A549 (cell line): ENCODE data around the gene VPS54. TPM values are rescaled to one million over a fixed set of nuclear protein-coding genes. Genes with fewer than 3 reads are reported as not detected.
A peak's percentile ranks its signal among the peaks of the same experiment; 100 is the strongest.

ENCODE experiments used
- ATAC-seq, 2 experiments: fragments of 200-7000 bp in 1 of 2; fragments of >200 bp in 1 of 2; cut with Nextera tagmentation in 1 of 2; cut with Tn5 transposase in 1 of 2; 3 replicates each; pipeline versions ENCODE4 v1.8.0 to v1.9.1; 2018 to 2020; ENCODE audit warnings: mild to moderate bottlenecking in 1 of 2, moderate library complexity in 1 of 2
- CTCF ChIA-PET: fragments of 300-600 bp; sonication (Branson Sonifier 250); formaldehyde crosslinking; extraction: SDS; loops from one replicate; lab custom pipeline; 2021; ENCODE audit warnings: antibody characterized with exemption, inconsistent platforms; lab: Yijun Ruan, JAX
- POLR2A ChIA-PET: fragments of 350-600 bp; formaldehyde crosslinking; extraction: SDS; loops from one replicate; lab custom pipeline; 2021; ENCODE audit warnings: antibody characterized with exemption, inconsistent platforms; lab: Yijun Ruan, JAX
- DNase-seq, 2 experiments: peaks; one replicate each; pipeline versions ENCODE4 v3.0.0 to v3.0.0-alpha.2; 2011 to 2016; ENCODE audit warnings: low read depth in 1 of 2, low spot score in 1 of 2
- FAIRE-seq: peaks from 2 replicates; lab custom pipeline; 2011; peaks lifted over from hg19 to GRCh38; lab: Jason Lieb, UNC
- H3K27ac ChIP-seq, 2 experiments: fragments of >200 bp; sonication (Bioruptor Twin); formaldehyde crosslinking; 3 replicates each; pipeline ENCODE4 v1.5.1; 2016 to 2017
- H3K4me1 ChIP-seq: fragments of >200 bp; sonication (Bioruptor Twin); formaldehyde crosslinking; 3 replicates; pipeline ENCODE4 v1.6.1; 2016
- H3K4me2 ChIP-seq: fragments of >200 bp; sonication (Bioruptor Twin); formaldehyde crosslinking; 3 replicates; pipeline ENCODE4 v1.6.1; 2016
- H3K4me3 ChIP-seq: fragments of >200 bp; sonication (Bioruptor Twin); formaldehyde crosslinking; 3 replicates; pipeline ENCODE4 v1.5.1; 2016
- H3K9me3 ChIP-seq: fragments of >200 bp; sonication (Bioruptor Twin); formaldehyde crosslinking; 3 replicates; pipeline ENCODE4 v1.6.1; 2016
- CBX2 ChIP-seq: fragments of 200-600 bp; sonication (generic); IDR thresholded peaks from 2 replicates; pipeline ENCODE4 v1.6.1; 2016; ENCODE audit warnings: low read depth, mild to moderate bottlenecking, borderline replicate concordance
- CHD4 ChIP-seq: fragments of 200-600 bp; sonication (generic); IDR thresholded peaks from 2 replicates; pipeline ENCODE4 v1.6.1; 2016; ENCODE audit warnings: antibody characterized with exemption, mild to moderate bottlenecking, borderline replicate concordance
- FOXS1 ChIP-seq: fragments of 250-450 bp; sonication (Bioruptor Pico); IDR thresholded peaks from 2 replicates; pipeline ENCODE4 v1.5.0; 2020; ENCODE audit warnings: mild to moderate bottlenecking, moderate library complexity
- HDAC2 ChIP-seq: fragments of 200-600 bp; sonication (generic); IDR thresholded peaks from 2 replicates; pipeline ENCODE4 v1.6.1; 2016
- HEYL ChIP-seq: fragments of 250-450 bp; sonication (Bioruptor Pico); IDR thresholded peaks from 2 replicates; pipeline ENCODE4 v1.8.0; 2021; ENCODE audit warnings: mild to moderate bottlenecking, moderate library complexity
- JUN ChIP-seq, 2 experiments: fragments of >200 bp; sonication (Bioruptor Twin); formaldehyde crosslinking; IDR thresholded peaks; 2 replicates in 1 of 2; 3 replicates in 1 of 2; pipeline ENCODE4 v1.6.1; 2016 to 2017
- JUNB ChIP-seq: fragments of >200 bp; sonication (Bioruptor Twin); formaldehyde crosslinking; IDR thresholded peaks from 2 replicates; pipeline ENCODE4 v1.6.1; 2016
- KDM1A ChIP-seq: fragments of 200-600 bp; sonication (generic); IDR thresholded peaks from 2 replicates; pipeline ENCODE4 v1.6.1; 2016; ENCODE audit warnings: low read depth, mild to moderate bottlenecking
- KDM5A ChIP-seq: fragments of 200-600 bp; sonication (generic); IDR thresholded peaks from 2 replicates; pipeline ENCODE4 v1.6.1; 2016; ENCODE audit warnings: antibody characterized with exemption, mild to moderate bottlenecking
- MAFK ChIP-seq: fragments of 450-650 bp; IDR thresholded peaks from 2 replicates; pipeline ENCODE4 v1.6.1; 2014; ENCODE audit not compliant: partially characterized antibody
- NFE2L2 ChIP-seq: fragments of 150-350 bp; conservative IDR thresholded peaks from 2 replicates; pipeline ENCODE4 v1.6.1; 2014; ENCODE audit warnings: low read length
- NPAS2 ChIP-seq: fragments of 250-450 bp; sonication (Bioruptor Pico); IDR thresholded peaks from 2 replicates; pipeline ENCODE4 v1.8.0; 2022; ENCODE audit warnings: mild to moderate bottlenecking, moderate library complexity, borderline replicate concordance
- NR3C1 ChIP-seq: fragments of >200 bp; sonication (Bioruptor Twin); formaldehyde crosslinking; IDR thresholded peaks from 3 replicates; pipeline ENCODE4 v1.6.1; 2017
- PHF8 ChIP-seq: fragments of 200-600 bp; sonication (generic); IDR thresholded peaks from 2 replicates; pipeline ENCODE4 v1.6.1; 2016; ENCODE audit warnings: low read depth, mild to moderate bottlenecking, antibody characterized with exemption, moderate library complexity, borderline replicate concordance
- RAD21 ChIP-seq, 2 experiments: fragments of >200 bp in 1 of 2; sonication (Bioruptor Twin) in 1 of 2; formaldehyde crosslinking in 1 of 2; IDR thresholded peaks in 1 of 2; conservative IDR thresholded peaks in 1 of 2; 2 replicates in 1 of 2; 3 replicates in 1 of 2; pipeline ENCODE4 v1.6.1; 2012 to 2018; ENCODE audit warnings: inconsistent platforms in 1 of 2
- RARB ChIP-seq: fragments of 250-450 bp; sonication (Bioruptor Pico); IDR thresholded peaks from 2 replicates; pipeline ENCODE4 v1.8.0; 2021; ENCODE audit warnings: mild to moderate bottlenecking, moderate library complexity
- RCOR1 ChIP-seq: fragments of 150-350 bp; IDR thresholded peaks from 2 replicates; pipeline ENCODE4 v1.6.1; 2014; ENCODE audit warnings: antibody characterized with exemption, low read length, low read depth
- RFX5 ChIP-seq: fragments of 450-650 bp; IDR thresholded peaks from 2 replicates; pipeline ENCODE4 v1.7.1; 2014; ENCODE audit warnings: antibody characterized with exemption, mild to moderate bottlenecking, moderate library complexity
- RNF2 ChIP-seq: fragments of 200-600 bp; sonication (generic); IDR thresholded peaks from 2 replicates; pipeline ENCODE4 v1.6.1; 2016; ENCODE audit warnings: low read depth, mild to moderate bottlenecking, antibody characterized with exemption, moderate library complexity, borderline replicate concordance
- SMC3 ChIP-seq: fragments of >200 bp; sonication (Bioruptor Twin); formaldehyde crosslinking; IDR thresholded peaks from 3 replicates; pipeline ENCODE4 v1.6.1; 2018; ENCODE audit warnings: inconsistent platforms
- SREBF2 ChIP-seq: fragments of 450-650 bp; IDR thresholded peaks from 2 replicates; pipeline ENCODE4 v1.6.1; 2014; ENCODE audit warnings: mild to moderate bottlenecking, moderate library complexity
- TFCP2L1 ChIP-seq: fragments of 250-450 bp; sonication (Bioruptor Pico); IDR thresholded peaks from 2 replicates; pipeline ENCODE4 v1.5.0; 2021; ENCODE audit warnings: mild to moderate bottlenecking
- WGBS: methylation state at CpG from one replicate; pipeline ENCODE4 v1.1.6; 2017; ENCODE audit errors: missing lambda C conversion rate; 5-methylcytosine and 5-hydroxymethylcytosine counted together
- polyA plus RNA-seq, 4 experiments: library from polyadenylated mRNA; depleted of rRNA in 3 of 4; stranded (reverse); fragments of >200 nt; fragmentation: RNase III in 1 of 4; extraction: RNeasy Plus Mini Kit Qiagen cat#74134 plus additional on column Dnase treatment in 1 of 4; gene quantifications; 2 replicates in 3 of 4; 3 replicates in 1 of 4; pipeline ENCODE4 v1.2.3, GENCODE V29; 2011 to 2017
- TF ChIP-seq, protein P1 (sequence below): IDR thresholded peaks from 2 replicates; pipeline ENCODE4 v1.6.1; 2012; ENCODE audit warnings: low read depth, borderline replicate concordance
- TF ChIP-seq, protein P2 (sequence below): IDR thresholded peaks from 2 replicates; pipeline ENCODE4 v1.6.1; 2012

VPS54 gene
- polyA plus RNA-seq, 2 of the 4 experiments (the other 2 are of a cell fraction) = 15.0 to 32.5 TPM

DNA sequence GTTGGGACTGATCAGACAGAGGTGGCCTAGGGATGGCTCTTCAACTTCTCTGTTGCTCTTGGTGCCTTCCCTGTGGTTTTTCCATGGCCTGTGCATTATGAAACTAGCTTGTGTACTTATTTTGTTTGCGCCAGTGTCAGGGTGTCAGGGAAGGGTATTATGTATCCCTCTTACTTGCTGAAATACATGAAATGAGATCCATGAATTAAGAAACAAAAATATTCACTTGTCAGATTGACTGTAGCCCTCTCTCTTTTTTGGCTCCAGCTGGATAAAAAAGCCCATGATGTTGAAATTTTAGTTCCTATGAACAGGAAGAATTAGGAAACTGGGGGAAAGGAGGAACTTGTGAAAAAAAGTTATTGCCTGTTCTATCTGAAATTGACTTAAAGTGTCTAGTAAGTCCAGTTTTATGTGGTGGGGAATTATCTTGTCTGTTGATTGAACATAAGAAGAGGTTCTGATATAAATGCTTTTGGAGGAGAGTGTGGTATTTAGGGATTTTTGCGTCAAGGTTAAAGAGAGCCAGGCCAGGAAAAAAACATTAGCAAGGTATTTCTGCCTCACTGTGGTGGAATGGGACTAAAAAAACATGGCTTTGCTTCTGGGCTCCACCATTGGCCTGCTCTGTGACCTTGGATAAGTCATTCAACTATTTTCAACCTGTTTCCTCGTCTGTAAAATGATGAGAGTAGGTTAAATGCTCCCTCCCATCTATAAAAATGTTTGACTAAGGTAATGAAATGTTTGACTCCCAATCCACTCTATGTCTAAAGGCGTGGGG lies 165.5 kb downstream of the VPS54 start:
- H3K4me3 ChIP-seq = no peak overlapping the region
- no peak overlapping the region for H3K27ac ChIP-seq
- DNase-seq = no peak
- H3K4me1 ChIP-seq = peaks cover 29% of the 10 kb centered on the region
- ChIA-PET POLR2A (no interaction called here), CTCF (interaction anchor here (1.1 to 6.1 kb wide), 7 partner anchors 8 to 170 kb away, joined by 3 to 33 read pairs (median 8); partner anchors contain the start of gene UGP2)
- no peaks in the 10 kb centered on the region for H3K9me3 ChIP-seq
- no peak for FAIRE-seq
- ATAC-seq = no peak
- peak overlapping the region; percentile 18; the same call in 1 of the 3 replicates for H3K4me2 ChIP-seq
- TF ChIP-seq, protein P1, sequence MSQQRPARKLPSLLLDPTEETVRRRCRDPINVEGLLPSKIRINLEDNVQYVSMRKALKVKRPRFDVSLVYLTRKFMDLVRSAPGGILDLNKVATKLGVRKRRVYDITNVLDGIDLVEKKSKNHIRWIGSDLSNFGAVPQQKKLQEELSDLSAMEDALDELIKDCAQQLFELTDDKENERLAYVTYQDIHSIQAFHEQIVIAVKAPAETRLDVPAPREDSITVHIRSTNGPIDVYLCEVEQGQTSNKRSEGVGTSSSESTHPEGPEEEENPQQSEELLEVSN = no peak
- TF ChIP-seq NR3C1 (no peak), RARB (CRISPR knock-in tag) (no peak)
- TF ChIP-seq, protein P2, sequence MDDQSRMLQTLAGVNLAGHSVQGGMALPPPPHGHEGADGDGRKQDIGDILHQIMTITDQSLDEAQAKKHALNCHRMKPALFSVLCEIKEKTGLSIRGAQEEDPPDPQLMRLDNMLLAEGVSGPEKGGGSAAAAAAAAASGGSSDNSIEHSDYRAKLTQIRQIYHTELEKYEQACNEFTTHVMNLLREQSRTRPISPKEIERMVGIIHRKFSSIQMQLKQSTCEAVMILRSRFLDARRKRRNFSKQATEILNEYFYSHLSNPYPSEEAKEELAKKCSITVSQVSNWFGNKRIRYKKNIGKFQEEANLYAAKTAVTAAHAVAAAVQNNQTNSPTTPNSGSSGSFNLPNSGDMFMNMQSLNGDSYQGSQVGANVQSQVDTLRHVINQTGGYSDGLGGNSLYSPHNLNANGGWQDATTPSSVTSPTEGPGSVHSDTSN = no peak
- WGBS = 74% methylated on average over 4 of the region's 4 CpGs

DNA sequence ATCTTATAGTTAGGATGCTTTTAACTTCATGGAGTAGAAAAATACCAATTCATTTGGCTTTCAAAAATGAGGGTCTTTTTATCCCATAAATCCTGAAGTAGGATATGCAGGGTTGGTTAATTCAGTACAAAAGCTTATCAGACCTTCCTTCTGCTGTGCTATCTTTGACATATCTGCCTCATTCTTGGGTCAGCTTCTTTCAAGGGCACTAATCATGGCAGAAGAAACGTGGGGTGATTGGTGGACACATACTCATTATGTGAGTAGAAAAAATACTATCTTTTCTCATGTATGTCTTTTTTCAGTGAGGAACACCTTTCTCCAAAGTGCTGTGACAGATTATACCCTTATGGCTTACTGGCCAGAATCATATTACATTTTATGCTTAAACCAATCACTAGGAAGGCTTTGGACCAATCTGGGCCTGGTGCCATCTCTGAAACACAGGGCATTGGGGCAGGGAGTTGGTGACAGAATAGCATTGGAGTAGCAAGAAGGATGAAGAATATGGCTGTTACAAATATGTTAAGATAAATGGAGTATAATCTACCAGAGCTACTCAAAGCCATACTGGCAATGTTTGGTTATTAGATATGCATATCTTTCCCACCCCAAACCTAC lies 167.4 kb downstream of the VPS54 start:
- 85% methylated on average over 1 of the region's 1 CpG for WGBS
- ChIA-PET CTCF (interaction anchor here (1.1 to 6.1 kb wide), 5 partner anchors 8 to 153 kb away, joined by 3 to 33 read pairs (median 7); no protein-coding TSS in a partner anchor), POLR2A (interaction anchor here (3.1 kb wide), 1 partner anchor 10 kb away, joined by 17 read pairs; the partner anchor contains the start of gene UGP2)

DNA sequence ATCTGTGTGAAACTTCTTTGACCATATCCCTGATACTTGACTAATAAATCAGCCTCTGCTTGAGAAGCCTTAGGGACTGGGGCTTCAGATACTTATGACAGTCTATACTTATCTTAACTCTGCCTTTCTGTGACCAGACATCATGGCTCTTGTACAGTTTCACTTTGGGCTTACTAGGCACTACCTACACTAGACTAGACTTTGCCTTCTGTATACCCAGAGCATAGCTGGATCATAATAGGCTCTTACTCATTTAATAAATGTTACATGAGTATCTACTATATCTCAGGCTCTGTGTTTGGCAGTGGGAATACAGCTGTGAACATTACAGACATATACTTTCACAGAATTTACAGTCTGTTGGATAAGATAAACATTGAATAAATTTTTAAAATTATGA lies 168.6 kb downstream of the VPS54 start:
- Histone ChIP-seq H3K4me1 (peaks cover 30% of the 10 kb centered on the region), H3K9me3 (no peaks in the 10 kb centered on the region), H3K4me2 (no peak overlapping the region), H3K4me3 (no peak overlapping the region), H3K27ac (no peak overlapping the region)
- no peak for ATAC-seq
- no peak for TF ChIP-seq RFX5
- TF ChIP-seq HDAC2 = no peak
- TF ChIP-seq RAD21 (conservative IDR thresholded peaks at IDR 0.05 in 1 of 2, IDR thresholded peaks at IDR 0.05 in 1 of 2) = no peak
- TF ChIP-seq CHD4 = no peak
- TF ChIP-seq FOXS1 = no peak
- TF ChIP-seq CBX2 = no peak
- TF ChIP-seq NFE2L2 = no peak
- TF ChIP-seq NR3C1 = no peak
- TF ChIP-seq TFCP2L1 (CRISPR knock-in tag) = no peak
- no peak for TF ChIP-seq NPAS2 (CRISPR knock-in tag)
- TF ChIP-seq RARB (CRISPR knock-in tag) = no peak
- TF ChIP-seq RNF2 = no peak
- TF ChIP-seq KDM1A = no peak
- POLR2A ChIA-PET = interaction anchor here (3.1 kb wide), 1 partner anchor 9 kb away, joined by 17 read pairs; the partner anchor contains the start of gene UGP2
- FAIRE-seq = no peak
- no peak for DNase-seq
- CTCF ChIA-PET = interaction anchor here (0.9 to 6.1 kb wide), 4 partner anchors 8 to 152 kb away, joined by 3 to 33 read pairs (median 3); partner anchors contain the start of gene UGP2

More for the DNA sequence above, 167.4 kb downstream of the VPS54 start:
- H3K4me2 ChIP-seq = no peak overlapping the region
- no peaks in the 10 kb centered on the region for H3K9me3 ChIP-seq
- DNase-seq (no peak), ATAC-seq (no peak), FAIRE-seq (no peak)
- no peak overlapping the region for H3K27ac ChIP-seq
- H3K4me3 ChIP-seq = no peak overlapping the region
- TF ChIP-seq KDM5A = no peak
- no peak for TF ChIP-seq RCOR1
- no peak for TF ChIP-seq JUN (IDR thresholded peaks at IDR 0.05)
- TF ChIP-seq NR3C1 = no peak
- TF ChIP-seq, protein P2 = no peak
- TF ChIP-seq, protein P1 = no peak
- TF ChIP-seq JUNB = no peak
- TF ChIP-seq HDAC2 = no peak
- TF ChIP-seq HEYL (CRISPR knock-in tag) = no peak
- TF ChIP-seq PHF8 = no peak
- TF ChIP-seq SMC3 = no peak
- no peak for TF ChIP-seq SREBF2
- no peak for TF ChIP-seq MAFK
- peaks cover 30% of the 10 kb centered on the region for H3K4me1 ChIP-seq
